Effector CD4-positive, alpha-beta T cell (primary cell): ENCODE data around the gene TSPAN11.

ENCODE experiments used
- DNase-seq: peaks from one replicate; pipeline ENCODE4 v3.0.0-alpha.2; 2020

Gene TSPAN11

DNA sequence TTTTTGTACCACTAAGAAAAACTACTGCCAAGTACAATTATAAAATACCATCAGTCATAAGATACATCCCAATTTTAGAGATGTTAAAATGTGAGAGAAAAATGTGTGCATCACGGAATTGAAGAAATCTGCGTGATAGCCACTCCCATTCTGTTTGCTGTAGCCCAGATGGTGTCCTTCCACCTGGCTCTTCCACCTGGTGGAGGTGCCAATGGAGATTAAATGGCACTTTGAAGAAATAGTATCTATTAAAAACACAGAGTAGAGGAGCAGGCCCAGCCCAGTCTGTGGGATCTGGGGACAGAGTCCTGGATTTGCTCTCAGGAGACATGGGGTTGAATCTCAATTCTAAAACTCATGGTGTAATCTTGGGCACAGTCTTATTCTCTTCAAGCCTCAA, 35.5 kb downstream of the TSPAN11 start:
- no peak for DNase-seq

- no peak for DNase-seq
These were observed 37.4 kb downstream of the TSPAN11 start for GRCh38 chr12:30963709-30964564.

DNA sequence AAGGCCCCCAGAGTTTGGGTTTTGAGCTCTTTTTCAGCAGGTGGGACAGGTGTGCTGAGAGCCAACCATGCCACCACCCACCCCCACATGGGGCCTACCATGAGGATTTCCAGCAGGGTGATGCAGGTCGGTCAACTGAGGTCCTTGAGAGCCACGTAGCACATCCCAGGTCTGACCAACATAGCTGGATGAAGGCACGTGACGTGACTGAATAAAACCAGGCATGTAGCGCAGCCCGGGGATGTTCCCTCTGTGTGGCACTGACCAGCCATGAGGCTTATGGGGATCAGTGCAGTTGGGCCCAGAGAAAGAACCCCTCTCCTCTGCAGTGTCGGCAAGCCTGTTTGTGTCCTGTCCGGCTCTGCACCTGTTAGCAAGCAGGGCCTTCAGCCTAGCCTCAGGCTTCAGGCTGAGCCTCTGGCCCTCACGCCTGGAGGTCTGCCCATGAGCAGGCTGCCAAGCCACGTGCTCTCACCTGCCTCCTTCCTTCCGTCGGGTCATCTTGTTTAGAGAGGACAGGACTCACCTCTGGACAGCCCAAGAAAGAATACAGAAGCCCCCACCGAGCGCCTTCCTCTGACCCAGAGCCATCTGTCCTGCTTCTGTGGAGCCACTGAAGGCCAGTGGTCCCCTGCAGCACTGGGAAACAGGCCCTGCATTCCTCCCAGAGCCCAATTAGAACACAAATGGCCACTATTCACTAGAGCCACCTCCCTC, 38.5 kb downstream of the TSPAN11 start:
- DNase-seq = no peak

DNA sequence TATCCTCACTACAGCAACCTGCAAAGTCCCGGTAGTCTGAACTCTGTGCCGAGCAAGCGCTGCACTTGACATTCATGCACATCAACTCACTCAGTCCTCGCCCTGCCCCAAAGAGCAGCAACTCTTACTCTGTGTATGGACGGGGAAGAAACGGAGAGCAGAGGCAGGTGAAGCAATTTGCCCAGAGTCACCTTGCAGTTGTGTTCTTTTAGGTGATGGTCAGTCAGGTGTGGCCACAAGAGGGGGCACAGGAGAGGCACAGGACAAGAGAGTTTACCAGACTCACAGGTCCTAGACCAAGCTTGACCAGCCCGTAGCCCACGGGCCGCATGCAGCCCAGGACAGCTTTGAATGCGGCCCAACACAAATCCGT, 39.1 kb downstream of the TSPAN11 start:
- DNase-seq = no peak

DNA sequence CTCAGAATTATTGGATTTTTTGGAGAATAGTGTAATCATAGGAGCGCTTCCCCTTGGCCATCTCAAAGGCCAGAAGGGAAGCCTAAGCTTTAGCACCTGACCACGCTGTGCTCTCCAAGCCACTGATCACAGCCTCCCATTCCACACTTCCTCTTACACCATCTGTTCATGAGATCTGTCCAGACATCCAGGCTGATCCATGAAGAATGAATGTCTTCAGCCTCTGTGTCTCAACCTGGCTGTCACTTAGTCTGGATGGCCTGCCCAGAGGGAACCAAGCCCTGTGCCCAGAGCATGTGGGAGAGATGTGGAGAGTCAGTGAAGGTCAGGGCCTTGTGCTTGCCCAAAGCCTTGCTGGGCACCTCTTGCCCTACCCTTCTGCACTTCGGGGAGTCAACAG, 40.5 kb downstream of the TSPAN11 start:
- no peak for DNase-seq

- DNase-seq = no peak
These were observed 41.7 kb downstream of the TSPAN11 start for GRCh38 chr12:30968211-30968610.

- no peak for DNase-seq
These were observed 42.5 kb downstream of the TSPAN11 start for GRCh38 chr12:30969006-30969405.

- DNase-seq = no peak
These were observed 43.3 kb downstream of the TSPAN11 start for GRCh38 chr12:30969606-30970395.

- DNase-seq = no peak
These were observed 44.1 kb downstream of the TSPAN11 start for GRCh38 chr12:30970559-30971197.

DNA sequence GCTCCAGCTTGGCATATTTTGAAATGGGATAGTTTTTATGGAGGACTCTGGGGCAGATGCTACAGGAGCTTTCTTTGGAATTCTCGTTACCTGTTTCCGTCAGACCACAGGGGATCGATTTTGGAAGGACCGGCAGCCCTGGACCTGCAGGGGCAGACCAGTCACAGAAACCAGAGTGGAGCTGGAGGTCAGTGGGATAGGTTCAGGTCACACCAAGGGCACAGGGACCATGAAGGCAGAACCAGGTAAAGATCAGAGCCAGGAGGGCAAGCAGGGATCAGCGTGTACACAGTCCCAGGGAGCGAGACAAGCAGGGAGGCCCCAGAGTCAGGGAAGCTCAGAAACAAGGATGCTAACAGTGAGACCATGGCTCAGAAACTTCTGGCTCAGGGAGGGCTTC, 45.5 kb downstream of the TSPAN11 start:
- no peak for DNase-seq

GRCh38 chr12:30973175-30973574, 46.6 kb downstream of the TSPAN11 start:
- no peak for DNase-seq

DNA sequence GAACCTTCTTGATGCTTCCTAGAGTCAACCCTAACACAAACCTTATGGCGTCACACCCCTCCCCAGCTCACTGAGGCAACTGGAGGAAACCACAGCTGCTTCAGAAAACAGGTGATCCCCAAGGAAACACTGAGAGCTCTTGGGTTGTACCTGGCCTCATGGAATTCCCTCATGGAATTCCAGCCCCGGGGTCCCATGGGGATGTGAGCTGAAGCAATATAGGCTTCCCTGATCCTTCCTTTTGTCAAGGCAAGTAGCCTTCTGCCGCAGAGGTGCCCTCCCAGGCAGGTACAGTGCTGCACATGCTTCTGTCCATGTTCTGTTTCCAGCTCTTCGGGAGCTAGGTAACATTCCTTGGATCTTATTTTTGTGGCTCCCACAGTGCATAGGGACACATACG, 47.3 kb downstream of the TSPAN11 start:
- no peak for DNase-seq

- DNase-seq = no peak
These were observed 48.4 kb downstream of the TSPAN11 start for GRCh38 chr12:30974746-30975500.

DNA sequence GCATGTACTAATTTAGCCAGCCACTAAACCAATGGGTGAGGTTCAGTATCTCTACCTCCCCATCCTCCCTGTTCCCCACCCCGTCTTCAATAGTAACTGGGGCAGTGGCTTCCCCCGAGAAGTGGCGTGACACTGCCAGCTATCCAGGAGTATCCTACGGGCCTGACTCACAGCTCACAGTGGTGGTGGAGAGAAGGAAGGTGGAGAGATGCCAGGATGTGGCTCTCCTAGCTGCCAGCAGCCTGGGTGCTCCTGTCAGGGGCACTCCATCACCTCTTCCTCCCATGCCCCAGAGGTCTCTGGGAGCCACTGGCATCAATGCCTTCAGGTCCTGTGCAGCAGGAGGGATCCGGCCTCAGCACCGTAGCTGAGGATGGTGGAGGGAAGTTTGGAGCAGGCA, 49.0 kb downstream of the TSPAN11 start:
- DNase-seq = no peak

DNA sequence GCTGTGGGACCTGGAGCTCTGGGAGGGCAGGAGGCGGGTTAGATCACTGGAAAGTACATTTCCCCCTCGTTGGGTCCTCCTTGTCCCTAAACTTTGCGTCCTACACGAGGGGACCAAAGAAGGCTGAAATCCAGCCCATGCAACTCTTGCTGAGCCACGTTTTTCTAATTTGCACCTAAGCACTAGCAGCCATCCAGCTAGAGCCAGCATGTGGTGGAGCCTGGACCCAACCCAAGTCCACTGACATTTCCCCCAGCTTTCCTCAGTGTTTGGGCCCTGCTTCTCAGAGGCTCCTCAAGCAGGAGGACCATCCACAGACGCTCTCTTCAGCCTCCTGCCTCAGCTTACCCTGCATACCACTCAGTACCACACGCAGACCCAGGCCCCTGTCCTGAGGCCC, 49.7 kb downstream of the TSPAN11 start:
- DNase-seq = no peak

DNA sequence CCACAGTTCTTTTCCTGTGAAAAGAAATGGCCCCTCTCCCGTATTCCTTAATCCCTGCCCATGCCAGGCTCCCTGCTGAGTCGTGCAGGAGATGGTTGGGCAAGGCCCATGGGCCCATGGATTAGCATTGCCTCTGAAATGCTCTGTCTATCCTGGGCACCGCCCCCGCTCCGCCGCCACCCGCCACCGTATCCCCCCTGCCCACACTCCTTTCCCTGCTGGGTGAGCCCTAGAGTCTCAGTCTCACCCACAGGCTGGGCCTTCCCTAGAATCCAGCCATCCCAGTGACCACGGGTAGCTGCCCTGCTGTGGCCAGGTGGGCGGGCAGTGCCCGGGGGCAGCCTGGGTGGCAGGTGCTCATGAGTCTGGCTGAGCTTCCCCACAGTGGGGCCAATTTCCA, 50.6 kb downstream of the TSPAN11 start:
- DNase-seq = no peak

DNA sequence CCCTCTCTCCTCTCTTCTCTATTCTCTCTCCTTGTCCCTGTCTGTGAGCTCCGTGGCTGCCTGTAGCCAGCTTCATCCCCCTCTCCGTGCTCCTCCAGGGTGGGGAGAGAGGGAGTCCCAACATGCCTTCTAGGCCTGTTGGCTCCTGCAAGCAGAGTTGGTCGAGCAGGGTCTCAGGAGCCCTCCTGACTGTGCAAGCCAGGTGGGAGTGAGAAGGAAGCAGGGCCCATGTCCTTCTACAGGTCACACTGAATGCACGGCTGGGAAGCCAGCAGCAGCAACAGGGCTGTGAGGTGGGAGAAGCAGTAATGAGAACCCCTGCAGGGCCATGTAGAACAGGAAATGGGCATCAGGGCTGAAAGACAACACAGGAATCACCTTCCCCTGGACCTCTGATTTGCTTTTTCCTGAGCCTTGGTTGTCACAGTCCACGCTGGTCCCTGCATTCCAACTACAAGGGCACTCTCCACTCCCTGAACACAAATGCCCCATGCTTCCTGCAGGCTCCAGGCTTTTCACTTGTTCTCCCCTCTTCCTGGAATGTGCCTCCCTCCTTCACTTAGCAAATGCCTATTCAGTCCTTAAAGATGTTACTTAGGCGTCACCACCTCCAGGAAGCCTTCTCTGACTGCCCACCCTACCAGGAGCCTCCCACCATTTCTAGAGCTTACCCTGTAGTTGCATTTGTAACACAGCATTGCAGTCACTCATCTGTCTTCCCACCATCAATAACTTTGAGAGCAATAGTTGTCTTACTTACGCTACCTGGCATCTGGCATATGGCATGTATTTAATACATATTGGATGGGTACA, 51.2 kb downstream of the TSPAN11 start:
- DNase-seq = no peak

DNA sequence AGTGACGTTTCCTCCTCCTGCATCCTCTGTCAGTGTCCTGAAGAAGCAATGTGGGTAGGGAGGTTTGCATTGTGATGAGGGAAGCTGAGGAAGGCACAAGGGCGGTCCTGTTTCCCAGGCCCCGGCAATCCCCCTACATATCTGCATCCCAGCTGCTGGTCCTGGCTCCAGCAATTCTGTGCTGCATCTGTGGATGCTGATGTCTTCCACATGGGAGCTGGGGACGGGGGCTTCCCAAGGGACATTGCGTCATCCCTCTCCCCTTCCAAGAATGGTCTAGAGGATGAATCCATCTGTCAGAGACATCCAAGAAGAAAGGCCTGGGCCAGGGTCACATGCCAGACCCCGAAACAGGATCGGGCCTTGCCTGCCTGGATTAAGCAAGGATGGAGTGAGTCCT, 52.1 kb downstream of the TSPAN11 start:
- no peak for DNase-seq

GRCh38 chr12:30979371-30980259, 53.1 kb downstream of the TSPAN11 start:
- DNase-seq = no peak

GRCh38 chr12:30980955-30981662, 54.6 kb downstream of the TSPAN11 start:
- DNase-seq = no peak
